Measurements from ENCODE around the gene SP2. TPM values are rescaled to one million over a fixed set of nuclear protein-coding genes. Genes with fewer than 3 reads are reported as not detected.

Gene SP2
- total and polyA plus RNA-seq, 2 of the 13 experiments (the other 11 are each of a cell fraction or from before 2014, with no cell fraction given), result 1.4 to 4.8 TPM

- no peak for TF ChIP-seq HOMEZ (CRISPR knock-in tag; IDR thresholded peaks at IDR 0.05; ENCODE audit: low read depth)
- no peak for TF ChIP-seq EHMT2 (IDR thresholded peaks at IDR 0.05; ENCODE audit: borderline replicate concordance, low read depth, low read length)
- no peak for TF ChIP-seq CBFB (CRISPR knock-in tag; IDR thresholded peaks at IDR 0.05)
- TF ChIP-seq, protein P1, sequence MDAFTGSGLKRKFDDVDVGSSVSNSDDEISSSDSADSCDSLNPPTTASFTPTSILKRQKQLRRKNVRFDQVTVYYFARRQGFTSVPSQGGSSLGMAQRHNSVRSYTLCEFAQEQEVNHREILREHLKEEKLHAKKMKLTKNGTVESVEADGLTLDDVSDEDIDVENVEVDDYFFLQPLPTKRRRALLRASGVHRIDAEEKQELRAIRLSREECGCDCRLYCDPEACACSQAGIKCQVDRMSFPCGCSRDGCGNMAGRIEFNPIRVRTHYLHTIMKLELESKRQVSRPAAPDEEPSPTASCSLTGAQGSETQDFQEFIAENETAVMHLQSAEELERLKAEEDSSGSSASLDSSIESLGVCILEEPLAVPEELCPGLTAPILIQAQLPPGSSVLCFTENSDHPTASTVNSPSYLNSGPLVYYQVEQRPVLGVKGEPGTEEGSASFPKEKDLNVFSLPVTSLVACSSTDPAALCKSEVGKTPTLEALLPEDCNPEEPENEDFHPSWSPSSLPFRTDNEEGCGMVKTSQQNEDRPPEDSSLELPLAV (CRISPR knock-in tag; conservative IDR thresholded peaks at IDR 0.05; ENCODE audit: low read depth), result no peak
- TF ChIP-seq ZNF782 (CRISPR knock-in tag; IDR thresholded peaks at IDR 0.05; ENCODE audit: borderline replicate concordance), result no peak
Measured at GRCh38 chr17:47862621-47863440, 33.2 kb upstream of the SP2 start (continued).

DNA sequence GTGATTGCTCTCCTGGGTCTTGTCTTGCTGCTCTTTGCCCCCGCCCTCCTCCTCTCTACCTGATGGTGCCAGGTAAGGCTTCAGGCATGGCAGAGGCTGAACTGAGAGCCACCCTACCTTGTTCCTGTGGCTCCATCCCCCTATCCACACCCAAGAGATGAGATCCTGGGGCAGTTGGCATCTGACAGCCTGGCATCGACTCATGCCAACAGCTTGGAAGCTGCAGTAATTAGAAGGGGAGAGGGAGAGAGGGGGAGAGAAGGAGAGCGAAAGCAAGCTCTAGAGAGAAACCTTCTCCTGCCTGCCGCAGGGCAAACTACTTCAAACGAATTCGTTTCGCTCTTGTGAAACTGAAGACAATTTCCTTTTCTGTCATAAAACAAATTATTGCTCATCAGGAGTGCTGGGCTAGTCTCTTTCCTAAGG, 31.2 kb upstream of the SP2 start:
- ATAC-seq, result no peak
- DNase-seq (ENCODE audit: low spot score), result no peak
- POLR2A ChIA-PET, result no interaction called here
- no peaks in the 10 kb centered on the region for H4K20me1 ChIP-seq (ENCODE audit: insufficient read depth, low read length)
- H3K4me3 ChIP-seq (replicated peaks in 1 of 3; ENCODE audit: insufficient read depth in 1 of 3, low read depth in 2 of 3, low read length in 3 of 3), result no peak overlapping the region
- H2AFZ ChIP-seq (ENCODE audit: low read length), result no peak overlapping the region
- no peaks in the 10 kb centered on the region for H3K9me3 ChIP-seq (ENCODE audit: low read length)
- TF ChIP-seq ZSCAN29 (CRISPR knock-in tag; conservative IDR thresholded peaks at IDR 0.05) (no peak), ZNF841 (CRISPR knock-in tag; IDR thresholded peaks at IDR 0.05; ENCODE audit: borderline replicate concordance) (no peak), ELK4 (CRISPR knock-in tag; IDR thresholded peaks at IDR 0.05; ENCODE audit: borderline replicate concordance) (no peak), SMAD9 (CRISPR knock-in tag; IDR thresholded peaks at IDR 0.05) (no peak), ASH2L (IDR thresholded peaks at IDR 0.05; ENCODE audit: insufficient read length, low read depth, low read length) (no peak), ZBTB7B (CRISPR knock-in tag; IDR thresholded peaks at IDR 0.05) (no peak), REPIN1 (CRISPR knock-in tag; IDR thresholded peaks at IDR 0.05; ENCODE audit: borderline replicate concordance, low read depth) (no peak), NR2F6 (IDR thresholded peaks at IDR 0.05) (no peak), NR2F6 (CRISPR knock-in tag; IDR thresholded peaks at IDR 0.05) (no peak), BRCA1 (CRISPR knock-in tag; IDR thresholded peaks at IDR 0.05) (no peak), ZBTB20 (CRISPR knock-in tag; IDR thresholded peaks at IDR 0.05; ENCODE audit: borderline replicate concordance, low read depth) (no peak), ZNF274 (CRISPR knock-in tag; IDR thresholded peaks at IDR 0.05) (no peak), HOXA5 (CRISPR knock-in tag; IDR thresholded peaks at IDR 0.05) (no peak)
- TF ChIP-seq, protein P2, sequence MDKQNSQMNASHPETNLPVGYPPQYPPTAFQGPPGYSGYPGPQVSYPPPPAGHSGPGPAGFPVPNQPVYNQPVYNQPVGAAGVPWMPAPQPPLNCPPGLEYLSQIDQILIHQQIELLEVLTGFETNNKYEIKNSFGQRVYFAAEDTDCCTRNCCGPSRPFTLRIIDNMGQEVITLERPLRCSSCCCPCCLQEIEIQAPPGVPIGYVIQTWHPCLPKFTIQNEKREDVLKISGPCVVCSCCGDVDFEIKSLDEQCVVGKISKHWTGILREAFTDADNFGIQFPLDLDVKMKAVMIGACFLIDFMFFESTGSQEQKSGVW (CRISPR knock-in tag; IDR thresholded peaks at IDR 0.05; ENCODE audit: borderline replicate concordance), result no peak
- H3K4me2 ChIP-seq (ENCODE audit: low read depth, low read length), result no peak overlapping the region
- intact Hi-C loops (cut with micrococcal nuclease; ENCODE audit: unreplicated experiment) (no loop called here), in situ Hi-C loops (cut with HindIII; ENCODE audit: extremely low pct_ligation_motif_present, low pct_unique_long_range_greater_than_20kb) (no loop called here)
- 23% methylated on average over 7 of the region's 7 CpGs for WGBS (ENCODE audit: low lambda C conversion rate)
- H3K27me3 ChIP-seq (ENCODE audit: control insufficient read depth in 1 of 2, insufficient read depth in 2 of 2, low read length in 2 of 2), result peaks cover 3 to 18% of the 10 kb centered on the region in 2 experiments; a peak in 4 of 5 replicates
- no peaks in the 10 kb centered on the region for H3K36me3 ChIP-seq (replicated peaks in 1 of 2; ENCODE audit: control insufficient read depth in 1 of 2, insufficient read depth in 2 of 2, low read length in 2 of 2)
- BruUV-seq (replicated peaks), result no TSS peak
- no peak overlapping the region for H3K9ac ChIP-seq (ENCODE audit: insufficient read depth, low read depth, low read length)
- H3K79me2 ChIP-seq (ENCODE audit: insufficient read depth, low read length), result no peaks in the 10 kb centered on the region
- CTCF ChIA-PET (ENCODE audit: low intra/inter-chr PET ratio, low total read pairs), result no interaction called here
- no peak for FAIRE-seq
- H3K4me1 ChIP-seq (ENCODE audit: insufficient read depth, low read length), result peaks cover 16% of the 10 kb centered on the region
- no peak overlapping the region for H3K27ac ChIP-seq (ENCODE audit: extremely low read length, insufficient read depth, low read length)

Measured in HepG2 (cell line).